Tibial nerve (tissue), 4 donors: ENCODE results near the gene CDYL. TPM values are rescaled to one million over a fixed set of nuclear protein-coding genes. Genes with fewer than 3 reads are reported as not detected.
A peak's percentile ranks its signal among the peaks of the same experiment; 100 is the strongest.

Experiments
- DNase-seq, 2 donors: peaks; one replicate each; pipeline ENCODE4 v3.0.0-alpha.2; 2019; ENCODE audit warnings: low spot score in 2 of 2
- H3K27ac ChIP-seq, 4 donors: fragments of 200-600 bp; sonication (generic) in 3 of 4; one replicate each; pipeline ENCODE4 v1.5.1; 2017 to 2019; ENCODE audit warnings: mild to moderate bottlenecking in 1 of 4
- H3K27me3 ChIP-seq, 2 donors: fragments of 200-600 bp; sonication (generic) in 1 of 2; one replicate each; pipeline versions ENCODE4 v1.5.1 to v1.6.0; 2017 to 2019
- H3K36me3 ChIP-seq, 3 donors: fragments of 200-600 bp; sonication (generic); one replicate each; pipeline ENCODE4 v1.5.1; 2018 to 2019
- H3K4me1 ChIP-seq, 4 donors: fragments of 200-600 bp; sonication (generic) in 3 of 4; one replicate each; pipeline ENCODE4 v1.5.1; 2017 to 2019
- H3K4me3 ChIP-seq, 4 donors: fragments of 200-600 bp; sonication (generic) in 3 of 4; one replicate each; pipeline ENCODE4 v1.5.1; 2017 to 2019; ENCODE audit warnings: mild to moderate bottlenecking in 1 of 4, moderate library complexity in 1 of 4
- H3K9me3 ChIP-seq, 4 donors: fragments of 200-600 bp; sonication (generic) in 3 of 4; one replicate each; pipeline ENCODE4 v1.5.1; 2017 to 2019
- CTCF ChIP-seq, 5 experiments: fragments of 200-600 bp in 3 of 5; fragments of 450-650 bp in 2 of 5; sonication (generic) in 3 of 5; IDR thresholded peaks; one replicate each; pipeline ENCODE4 v1.5.1; 2016 to 2019; ENCODE audit warnings: antibody characterized with exemption in 5 of 5, mild to moderate bottlenecking in 3 of 5, moderate library complexity in 2 of 5
- EP300 ChIP-seq, 2 donors: sonication (generic); formaldehyde crosslinking; IDR thresholded peaks; one replicate each; pipeline ENCODE4 v1.6.1; 2017; ENCODE audit warnings: antibody characterized with exemption in 2 of 2, mild to moderate bottlenecking in 1 of 2
- POLR2A ChIP-seq, 2 donors: fragments of 450-650 bp; IDR thresholded peaks; one replicate each; pipeline ENCODE4 v1.6.1; 2017; ENCODE audit warnings: antibody characterized with exemption in 2 of 2, mild to moderate bottlenecking in 2 of 2, moderate library complexity in 2 of 2
- WGBS, 2 donors: methylation state at CpG; one replicate each; pipeline ENCODE4 v1.1.5; 2018; 5-methylcytosine and 5-hydroxymethylcytosine counted together
- total RNA-seq, 4 donors: library from RNA; depleted of rRNA; stranded (reverse); fragments of >200 nt; gene quantifications; one replicate each; pipeline ENCODE4 v1.1.0, GENCODE V29; 2016

Gene CDYL
- total RNA-seq, 4 donors from 2014 or later = 20.3 to 37.5 (median 31.7) TPM

GRCh38 chr6:4776493-4777393 is 539 bp downstream of the CDYL start:
- 0 to 1% methylated on average over 23 to 55 of the region's 107 CpGs for WGBS, 2 donors
- DNase-seq = peak in 1 of 2 donors; percentile 9
- H3K27ac ChIP-seq = peak overlapping the region in 3 of 4 donors; percentile 64 to 87 (median 81)
- H3K36me3 ChIP-seq = no peaks in the 10 kb centered on the region
- TF ChIP-seq CTCF (IDR thresholded peaks at IDR 0.05) = no peak
- no peak for TF ChIP-seq POLR2A (IDR thresholded peaks at IDR 0.05)
- no peak for TF ChIP-seq EP300 (IDR thresholded peaks at IDR 0.05)
- H3K27me3 ChIP-seq = no peaks in the 10 kb centered on the region
- peaks cover 0 to 41% (median 11%) of the 10 kb centered on the region in 4 donors for H3K4me1 ChIP-seq
- H3K4me3 ChIP-seq = peak overlapping the region; percentile 57 to 83 (median 68)
- peaks cover 0 to 6% (median 0%) of the 10 kb centered on the region in 4 donors for H3K9me3 ChIP-seq

DNA sequence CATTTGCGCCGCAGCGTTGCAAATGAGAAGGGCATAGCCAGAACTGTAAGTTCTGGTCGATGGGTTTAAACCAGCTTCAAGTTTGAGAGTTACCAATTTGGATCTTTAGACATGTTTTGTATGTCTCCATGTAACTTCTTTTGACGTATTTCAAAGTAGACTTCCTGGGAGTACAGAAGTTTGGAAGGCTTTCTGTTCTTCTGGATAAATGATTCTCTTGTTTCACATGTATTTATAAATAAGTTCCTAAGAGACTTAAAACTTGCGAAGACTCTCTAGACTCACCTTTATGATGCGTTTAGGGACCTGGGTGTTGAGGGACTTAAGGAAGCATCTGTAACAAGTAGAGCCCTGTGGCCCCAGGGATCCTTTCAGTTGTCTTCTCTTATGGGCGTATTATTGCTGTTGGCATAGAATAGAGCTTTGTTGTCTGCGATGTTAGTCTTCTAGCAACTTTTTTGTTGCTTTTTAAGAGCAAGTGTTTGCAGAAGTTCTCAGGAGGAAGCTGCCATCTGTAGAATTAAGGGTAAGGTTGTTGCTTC is 1.3 kb downstream of the CDYL start:
- H3K27ac ChIP-seq = peak overlapping the region in 3 of 4 donors; percentile 12 to 87 (median 81)
- H3K4me3 ChIP-seq = peak overlapping the region; percentile 57 to 83 (median 68)
- H3K4me1 ChIP-seq = peaks cover 0 to 41% (median 14%) of the 10 kb centered on the region in 4 donors
- no peaks in the 10 kb centered on the region for H3K36me3 ChIP-seq
- TF ChIP-seq POLR2A (IDR thresholded peaks at IDR 0.05) (no peak), EP300 (IDR thresholded peaks at IDR 0.05) (no peak), CTCF (IDR thresholded peaks at IDR 0.05) (no peak)
- no peak for DNase-seq
- no peaks in the 10 kb centered on the region for H3K27me3 ChIP-seq
- H3K9me3 ChIP-seq = peaks cover 0 to 6% (median 0%) of the 10 kb centered on the region in 4 donors
- WGBS, 2 donors = 4 to 8% methylated on average over 9 of the region's 9 CpGs

GRCh38 chr6:4778086-4778485 is 1.9 kb downstream of the CDYL start:
- no peak overlapping the region for H3K4me3 ChIP-seq
- H3K27ac ChIP-seq = no peak overlapping the region
- H3K4me1 ChIP-seq = peaks cover 0 to 41% (median 15%) of the 10 kb centered on the region in 4 donors
- TF ChIP-seq POLR2A (IDR thresholded peaks at IDR 0.05) (no peak), CTCF (IDR thresholded peaks at IDR 0.05) (no peak), EP300 (IDR thresholded peaks at IDR 0.05) (no peak)
- 86 to 94% methylated on average over 1 of the region's 1 CpG for WGBS, 2 donors
- H3K9me3 ChIP-seq = peaks cover 0 to 6% (median 0%) of the 10 kb centered on the region in 4 donors
- no peak for DNase-seq
- no peaks in the 10 kb centered on the region for H3K27me3 ChIP-seq
- H3K36me3 ChIP-seq = no peaks in the 10 kb centered on the region

DNA sequence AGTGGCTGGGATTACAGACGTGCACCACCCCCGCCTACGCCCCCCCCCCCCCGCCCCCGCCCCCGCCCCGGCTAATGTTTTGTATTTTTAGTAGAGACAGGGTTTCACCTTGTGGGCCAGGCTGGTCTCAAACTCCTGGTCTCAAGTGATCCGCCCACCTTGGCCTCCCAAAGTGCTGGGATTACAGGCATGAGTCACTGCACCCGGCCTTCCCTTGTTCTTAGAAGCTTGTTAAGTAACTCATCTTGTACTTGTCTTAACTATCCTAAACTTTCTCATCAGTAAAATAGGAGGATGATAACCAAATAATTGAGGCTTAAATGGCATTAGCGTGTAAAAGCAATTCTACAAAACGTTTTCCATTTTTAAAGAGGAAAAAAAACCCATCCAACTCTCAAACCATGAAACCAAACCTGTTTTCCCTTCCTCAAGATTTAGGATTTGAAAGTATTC is 4.2 kb downstream of the CDYL start:
- DNase-seq = no peak
- no peaks in the 10 kb centered on the region for H3K36me3 ChIP-seq
- TF ChIP-seq POLR2A (IDR thresholded peaks at IDR 0.05) = no peak

DNA sequence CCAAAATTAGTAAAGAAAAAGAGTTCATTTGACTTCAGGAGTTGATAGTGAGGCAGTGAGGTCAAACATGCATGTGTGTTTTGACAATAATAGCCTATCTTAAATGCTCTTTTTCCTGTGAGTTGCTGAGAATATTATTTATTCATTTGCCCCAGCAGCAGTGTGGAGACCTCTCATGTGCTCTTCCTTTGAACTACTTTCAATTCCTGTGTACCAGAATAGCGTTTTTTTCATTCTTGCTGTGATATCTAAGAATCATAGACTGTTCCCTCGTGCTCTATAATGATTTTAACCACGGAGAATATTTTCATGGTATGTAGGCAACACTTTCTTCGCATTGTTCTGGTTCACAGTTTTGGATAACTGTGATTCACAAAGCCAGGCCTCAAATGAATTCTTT is 5.2 kb downstream of the CDYL start:
- Histone ChIP-seq H3K27me3 (no peaks in the 10 kb centered on the region), H3K36me3 (no peaks in the 10 kb centered on the region), H3K9me3 (peaks cover 0 to 9% (median 0%) of the 10 kb centered on the region in 4 donors), H3K27ac (no peak overlapping the region), H3K4me3 (no peak overlapping the region), H3K4me1 (peaks cover 0 to 23% (median 15%) of the 10 kb centered on the region in 4 donors)
- DNase-seq = no peak
- no peak for TF ChIP-seq EP300 (IDR thresholded peaks at IDR 0.05)
- 43 to 52% methylated on average over 4 of the region's 4 CpGs for WGBS, 2 donors

More for the DNA sequence above, 4.2 kb downstream of the CDYL start:
- 48 to 65% methylated on average over 9 to 10 of the region's 11 CpGs for WGBS, 2 donors
- Histone ChIP-seq H3K9me3 (peaks cover 0 to 9% (median 0%) of the 10 kb centered on the region in 4 donors), H3K4me3 (no peak overlapping the region), H3K27ac (no peak overlapping the region), H3K27me3 (no peaks in the 10 kb centered on the region), H3K4me1 (peaks cover 0 to 23% (median 15%) of the 10 kb centered on the region in 4 donors)
